Gastroesophageal sphincter (tissue), 4 donors: ENCODE data around the gene LMX1B. TPM values are rescaled to one million over a fixed set of nuclear protein-coding genes. Genes with fewer than 3 reads are reported as not detected.

Experiments
- ATAC-seq: fragments of 150-250 bp; one replicate; pipeline ENCODE4 v1.9.1; 2016; ENCODE audit warnings: mild to moderate bottlenecking, moderate library complexity
- H3K27ac ChIP-seq, 4 donors: fragments of 200-600 bp; sonication (generic) in 3 of 4; 1 replicate in 3 of 4; 2 replicates in 1 of 4; pipeline ENCODE4 v1.5.1; 2016 to 2019
- H3K27me3 ChIP-seq: fragments of 200-600 bp; sonication (generic); one replicate; pipeline ENCODE4 v1.5.1; 2019
- H3K36me3 ChIP-seq, 2 donors: fragments of 200-600 bp; sonication (generic); one replicate each; pipeline ENCODE4 v1.5.1; 2019; ENCODE audit warnings: control low read depth in 1 of 2
- H3K4me1 ChIP-seq, 3 donors: fragments of 200-600 bp; sonication (generic); 1 replicate in 2 of 3; 2 replicates in 1 of 3; pipeline ENCODE4 v1.5.1; 2016 to 2019; ENCODE audit warnings: control low read depth in 2 of 3
- H3K4me3 ChIP-seq, 2 donors: fragments of 200-600 bp; sonication (generic); one replicate each; pipeline ENCODE4 v1.5.1; 2019; ENCODE audit warnings: mild to moderate bottlenecking in 1 of 2, moderate library complexity in 1 of 2
- H3K9me3 ChIP-seq, 3 donors: fragments of 200-600 bp; sonication (generic); one replicate each; pipeline ENCODE4 v1.5.1; 2017 to 2019; ENCODE audit warnings: control low read depth in 2 of 3
- CTCF ChIP-seq, 4 experiments: fragments of 200-600 bp in 2 of 4; fragments of 450-650 bp in 2 of 4; sonication (generic) in 1 of 4; IDR thresholded peaks; one replicate each; pipeline ENCODE4 v1.5.1; 2017 to 2019; ENCODE audit warnings: antibody characterized with exemption in 4 of 4, mild to moderate bottlenecking in 2 of 4, moderate library complexity in 2 of 4
- EP300 ChIP-seq: sonication (generic); formaldehyde crosslinking; IDR thresholded peaks from one replicate; pipeline ENCODE4 v1.6.1; 2017; ENCODE audit warnings: antibody characterized with exemption, mild to moderate bottlenecking
- POLR2A ChIP-seq, 2 donors: fragments of 450-650 bp; IDR thresholded peaks; one replicate each; pipeline ENCODE4 v1.6.1; 2017; ENCODE audit warnings: antibody characterized with exemption in 2 of 2, mild to moderate bottlenecking in 2 of 2, moderate library complexity in 1 of 2
- POLR2AphosphoS5 ChIP-seq: sonication (generic); formaldehyde crosslinking; IDR thresholded peaks from one replicate; pipeline ENCODE4 v1.6.1; 2017; ENCODE audit warnings: antibody characterized with exemption
- WGBS, 2 donors: methylation state at CpG; one replicate each; pipeline ENCODE4 v1.1.5; 2018; ENCODE audit warnings: low coverage in 1 of 2; 5-methylcytosine and 5-hydroxymethylcytosine counted together
- total RNA-seq, 4 donors: library from RNA; depleted of rRNA; stranded (reverse); fragments of >200 nt; gene quantifications; one replicate each; pipeline ENCODE4 v1.1.0, GENCODE V29; 2016

The LMX1B gene
- total RNA-seq, 4 donors from 2014 or later = 0.13 to 0.58 (median 0.27) TPM

- WGBS, 2 donors = 77% methylated on average over 5 of the region's 11 CpGs; no CpG with 5 or more reads in 1 of the 2 donors
- no peak for TF ChIP-seq POLR2AphosphoS5
- TF ChIP-seq POLR2A (IDR thresholded peaks at IDR 0.05) = no peak
- ATAC-seq = no peak
- Histone ChIP-seq H3K4me3 (no peak overlapping the region), H3K4me1 (peaks cover 0 to 6% (median 0%) of the 10 kb centered on the region in 3 donors), H3K9me3 (no peaks in the 10 kb centered on the region), H3K27me3 (peaks cover 78% of the 10 kb centered on the region), H3K27ac (no peak overlapping the region), H3K36me3 (no peaks in the 10 kb centered on the region)
These were observed 45.3 kb downstream of the LMX1B start for GRCh38 chr9:126658956-126659555.

- Histone ChIP-seq H3K36me3 (no peaks in the 10 kb centered on the region), H3K27me3 (peaks cover 86% of the 10 kb centered on the region), H3K9me3 (no peaks in the 10 kb centered on the region), H3K4me1 (peaks cover 0 to 22% (median 7%) of the 10 kb centered on the region in 3 donors), H3K4me3 (no peak overlapping the region), H3K27ac (no peak overlapping the region)
- WGBS, 2 donors = no CpG with 5 or more reads among the region's 17 CpGs
- ATAC-seq = no peak
- TF ChIP-seq POLR2AphosphoS5 (no peak), CTCF (IDR thresholded peaks at IDR 0.05) (no peak), POLR2A (IDR thresholded peaks at IDR 0.05) (no peak), EP300 (no peak)
These were observed 47.4 kb downstream of the LMX1B start for GRCh38 chr9:126661122-126661520.

- Histone ChIP-seq H3K9me3 (no peaks in the 10 kb centered on the region), H3K4me1 (peaks cover 0 to 22% (median 7%) of the 10 kb centered on the region in 3 donors), H3K27me3 (peaks cover 86% of the 10 kb centered on the region), H3K4me3 (no peak overlapping the region), H3K36me3 (no peaks in the 10 kb centered on the region), H3K27ac (no peak overlapping the region)
- ATAC-seq = no peak
- TF ChIP-seq POLR2A (IDR thresholded peaks at IDR 0.05) (no peak), CTCF (IDR thresholded peaks at IDR 0.05) (no peak), EP300 (no peak), POLR2AphosphoS5 (no peak)
- 60% methylated on average over 1 of the region's 15 CpGs; no CpG with 5 or more reads in 1 of the 2 donors for WGBS, 2 donors
These were observed 48.0 kb downstream of the LMX1B start for GRCh38 chr9:126661521-126662251.

GRCh38 chr9:126663661-126664072, 49.9 kb downstream of the LMX1B start:
- no peaks in the 10 kb centered on the region for H3K36me3 ChIP-seq
- H3K4me1 ChIP-seq = peaks cover 0 to 22% (median 7%) of the 10 kb centered on the region in 3 donors
- no peak for ATAC-seq
- 18 to 88% methylated on average over 1 to 3 of the region's 7 CpGs for WGBS, 2 donors
- TF ChIP-seq CTCF (IDR thresholded peaks at IDR 0.05) = no peak
- TF ChIP-seq POLR2AphosphoS5 = no peak
- TF ChIP-seq POLR2A (IDR thresholded peaks at IDR 0.05) = no peak
- TF ChIP-seq EP300 = no peak
- no peak overlapping the region for H3K4me3 ChIP-seq
- H3K27me3 ChIP-seq = peaks cover 93% of the 10 kb centered on the region
- H3K27ac ChIP-seq = no peak overlapping the region
- no peaks in the 10 kb centered on the region for H3K9me3 ChIP-seq

GRCh38 chr9:126664900-126665643, 51.3 kb downstream of the LMX1B start:
- no peaks in the 10 kb centered on the region for H3K9me3 ChIP-seq
- TF ChIP-seq POLR2AphosphoS5 (no peak), EP300 (no peak), POLR2A (IDR thresholded peaks at IDR 0.05) (no peak)
- H3K27ac ChIP-seq = no peak overlapping the region
- ATAC-seq = no peak
- peak overlapping the region in 1 of 2 donors; percentile 4 for H3K4me3 ChIP-seq
- peaks cover 0 to 22% (median 7%) of the 10 kb centered on the region in 3 donors for H3K4me1 ChIP-seq
- H3K27me3 ChIP-seq = peaks cover 87% of the 10 kb centered on the region
- H3K36me3 ChIP-seq = no peaks in the 10 kb centered on the region
- 13 to 28% methylated on average over 4 to 11 of the region's 25 CpGs for WGBS, 2 donors
